ENCODE results near the gene HSD17B3. TPM values are rescaled to one million over a fixed set of nuclear protein-coding genes. Genes with fewer than 3 reads are reported as not detected.

The HSD17B3 gene
- total and polyA plus RNA-seq, 2 of the 13 experiments (the other 11 are each of a cell fraction or from before 2014, with no cell fraction given): 0.12 TPM; not detected in 1

GRCh38 chr9:96217754-96218693 is 84.0 kb downstream of the HSD17B3 start (continued):
- 0 out of 2 replicates have a peak, but pooled peaks have one; percentile 31 for TF ChIP-seq ZNF772 (CRISPR knock-in tag; IDR thresholded peaks at IDR 0.05)
- no peak for TF ChIP-seq CBX2 (IDR thresholded peaks at IDR 0.05; ENCODE audit: low read depth, low read length)
- TF ChIP-seq CBX2 (CRISPR knock-in tag; IDR thresholded peaks at IDR 0.05; ENCODE audit: low read depth): no peak
- 0 out of 2 replicates have a peak, but pooled peaks have one; percentile 20 for TF ChIP-seq ZNF740 (CRISPR knock-in tag; IDR thresholded peaks at IDR 0.05)
- peak; percentile 52; the same call in 1 of the 2 replicates for TF ChIP-seq ZNF784 (CRISPR knock-in tag; IDR thresholded peaks at IDR 0.05; ENCODE audit: borderline replicate concordance)
- TF ChIP-seq SRSF4 (IDR thresholded peaks at IDR 0.05; ENCODE audit: low read depth, low read length, poor library complexity, severe bottlenecking): no peak
- TF ChIP-seq ZMYM4 (CRISPR knock-in tag; IDR thresholded peaks at IDR 0.05): peak; percentile 57
- no peak for TF ChIP-seq ZEB1 (IDR thresholded peaks at IDR 0.05; ENCODE audit: insufficient replicate concordance, low read depth)
- peak; percentile 37; the same call in 1 of the 2 replicates for TF ChIP-seq ZFY (CRISPR knock-in tag; IDR thresholded peaks at IDR 0.05)
- TF ChIP-seq ZNF33B (CRISPR knock-in tag; IDR thresholded peaks at IDR 0.05): no peak
- peak; percentile 89; the same call in 1 of the 2 replicates for TF ChIP-seq ZNF547 (CRISPR knock-in tag; IDR thresholded peaks at IDR 0.05)
- TF ChIP-seq SAP130 (CRISPR knock-in tag; IDR thresholded peaks at IDR 0.05; ENCODE audit: low read depth): peak; percentile 37; the same call in 1 of the 2 replicates
- TF ChIP-seq PHF21A (CRISPR knock-in tag; IDR thresholded peaks at IDR 0.05): peak; percentile 44; the same call in 1 of the 2 replicates
- TF ChIP-seq NFIB (CRISPR knock-in tag; IDR thresholded peaks at IDR 0.05; ENCODE audit: borderline replicate concordance): no peak
- TF ChIP-seq SATB2 (CRISPR knock-in tag; IDR thresholded peaks at IDR 0.05): no peak
- TF ChIP-seq HDAC2 (CRISPR knock-in tag; IDR thresholded peaks at IDR 0.05): no peak
- TF ChIP-seq ISX (CRISPR knock-in tag; conservative IDR thresholded peaks at IDR 0.05): no peak
- TF ChIP-seq RBM39 (IDR thresholded peaks at IDR 0.05; ENCODE audit: low read depth, low read length, poor library complexity, severe bottlenecking): peak; percentile 57
- TF ChIP-seq, protein P1, sequence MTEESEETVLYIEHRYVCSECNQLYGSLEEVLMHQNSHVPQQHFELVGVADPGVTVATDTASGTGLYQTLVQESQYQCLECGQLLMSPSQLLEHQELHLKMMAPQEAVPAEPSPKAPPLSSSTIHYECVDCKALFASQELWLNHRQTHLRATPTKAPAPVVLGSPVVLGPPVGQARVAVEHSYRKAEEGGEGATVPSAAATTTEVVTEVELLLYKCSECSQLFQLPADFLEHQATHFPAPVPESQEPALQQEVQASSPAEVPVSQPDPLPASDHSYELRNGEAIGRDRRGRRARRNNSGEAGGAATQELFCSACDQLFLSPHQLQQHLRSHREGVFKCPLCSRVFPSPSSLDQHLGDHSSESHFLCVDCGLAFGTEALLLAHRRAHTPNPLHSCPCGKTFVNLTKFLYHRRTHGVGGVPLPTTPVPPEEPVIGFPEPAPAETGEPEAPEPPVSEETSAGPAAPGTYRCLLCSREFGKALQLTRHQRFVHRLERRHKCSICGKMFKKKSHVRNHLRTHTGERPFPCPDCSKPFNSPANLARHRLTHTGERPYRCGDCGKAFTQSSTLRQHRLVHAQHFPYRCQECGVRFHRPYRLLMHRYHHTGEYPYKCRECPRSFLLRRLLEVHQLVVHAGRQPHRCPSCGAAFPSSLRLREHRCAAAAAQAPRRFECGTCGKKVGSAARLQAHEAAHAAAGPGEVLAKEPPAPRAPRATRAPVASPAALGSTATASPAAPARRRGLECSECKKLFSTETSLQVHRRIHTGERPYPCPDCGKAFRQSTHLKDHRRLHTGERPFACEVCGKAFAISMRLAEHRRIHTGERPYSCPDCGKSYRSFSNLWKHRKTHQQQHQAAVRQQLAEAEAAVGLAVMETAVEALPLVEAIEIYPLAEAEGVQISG (CRISPR knock-in tag; IDR thresholded peaks at IDR 0.05): peak; percentile 63
- peak; percentile 51 for TF ChIP-seq KDM2A (CRISPR knock-in tag; IDR thresholded peaks at IDR 0.05; ENCODE audit: borderline replicate concordance, low read depth)
- TF ChIP-seq TCF7 (IDR thresholded peaks at IDR 0.05; ENCODE audit: low read depth): no peak
- TF ChIP-seq NFYB (CRISPR knock-in tag; IDR thresholded peaks at IDR 0.05): no peak
- no peak for TF ChIP-seq KDM6A (CRISPR knock-in tag; IDR thresholded peaks at IDR 0.05; ENCODE audit: low read depth)
- TF ChIP-seq NFKBIZ (CRISPR knock-in tag; IDR thresholded peaks at IDR 0.05): peak; percentile 19; the same call in 1 of the 2 replicates
- no peak for TF ChIP-seq MBNL3 (CRISPR knock-in tag; conservative IDR thresholded peaks at IDR 0.05)
- TF ChIP-seq ZNF616 (CRISPR knock-in tag; IDR thresholded peaks at IDR 0.05; ENCODE audit: low read depth): 0 out of 2 replicates have a peak, but pooled peaks have one; percentile 37
- TF ChIP-seq ZNF558 (CRISPR knock-in tag; IDR thresholded peaks at IDR 0.05; ENCODE audit: borderline replicate concordance): peak; percentile 25; the same call in 1 of the 2 replicates
- no peak for TF ChIP-seq TBL1XR1 (IDR thresholded peaks at IDR 0.05; ENCODE audit: borderline replicate concordance, low read length, partially characterized antibody)

Data from HepG2 (cell line).